GM12872 (cell line): ENCODE results near the gene NDUFB8.

Experiments used
- TF ChIP-seq, protein P1 (sequence below): IDR thresholded peaks from 3 replicates; pipeline ENCODE4 v1.5.1; 2011; ENCODE audit warnings: low read depth, mild to moderate bottlenecking, low read length, moderate library complexity; ENCODE audit not compliant: insufficient read depth

Gene NDUFB8

DNA sequence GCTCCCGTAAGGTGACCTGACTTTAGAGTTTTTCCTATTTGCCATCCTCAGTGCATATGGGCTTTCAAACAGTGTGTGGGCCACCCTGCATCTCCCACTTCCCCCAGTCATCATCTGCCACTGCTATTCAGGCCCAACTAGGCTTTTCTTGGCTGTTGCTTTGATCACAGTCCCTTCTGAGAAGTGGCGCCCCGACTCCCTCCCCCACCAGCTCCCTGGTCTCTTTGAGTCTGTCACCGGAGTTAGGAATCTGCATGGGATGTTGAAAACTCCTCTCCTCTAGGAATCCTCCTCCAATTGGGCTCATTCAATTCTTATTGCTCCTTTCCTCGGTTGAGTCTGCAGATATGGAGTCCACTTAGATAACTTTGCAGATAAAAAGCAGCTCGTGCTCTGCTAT, 38.2 kb upstream of the NDUFB8 start:
- TF ChIP-seq, protein P1, sequence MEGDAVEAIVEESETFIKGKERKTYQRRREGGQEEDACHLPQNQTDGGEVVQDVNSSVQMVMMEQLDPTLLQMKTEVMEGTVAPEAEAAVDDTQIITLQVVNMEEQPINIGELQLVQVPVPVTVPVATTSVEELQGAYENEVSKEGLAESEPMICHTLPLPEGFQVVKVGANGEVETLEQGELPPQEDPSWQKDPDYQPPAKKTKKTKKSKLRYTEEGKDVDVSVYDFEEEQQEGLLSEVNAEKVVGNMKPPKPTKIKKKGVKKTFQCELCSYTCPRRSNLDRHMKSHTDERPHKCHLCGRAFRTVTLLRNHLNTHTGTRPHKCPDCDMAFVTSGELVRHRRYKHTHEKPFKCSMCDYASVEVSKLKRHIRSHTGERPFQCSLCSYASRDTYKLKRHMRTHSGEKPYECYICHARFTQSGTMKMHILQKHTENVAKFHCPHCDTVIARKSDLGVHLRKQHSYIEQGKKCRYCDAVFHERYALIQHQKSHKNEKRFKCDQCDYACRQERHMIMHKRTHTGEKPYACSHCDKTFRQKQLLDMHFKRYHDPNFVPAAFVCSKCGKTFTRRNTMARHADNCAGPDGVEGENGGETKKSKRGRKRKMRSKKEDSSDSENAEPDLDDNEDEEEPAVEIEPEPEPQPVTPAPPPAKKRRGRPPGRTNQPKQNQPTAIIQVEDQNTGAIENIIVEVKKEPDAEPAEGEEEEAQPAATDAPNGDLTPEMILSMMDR: no peak

DNA sequence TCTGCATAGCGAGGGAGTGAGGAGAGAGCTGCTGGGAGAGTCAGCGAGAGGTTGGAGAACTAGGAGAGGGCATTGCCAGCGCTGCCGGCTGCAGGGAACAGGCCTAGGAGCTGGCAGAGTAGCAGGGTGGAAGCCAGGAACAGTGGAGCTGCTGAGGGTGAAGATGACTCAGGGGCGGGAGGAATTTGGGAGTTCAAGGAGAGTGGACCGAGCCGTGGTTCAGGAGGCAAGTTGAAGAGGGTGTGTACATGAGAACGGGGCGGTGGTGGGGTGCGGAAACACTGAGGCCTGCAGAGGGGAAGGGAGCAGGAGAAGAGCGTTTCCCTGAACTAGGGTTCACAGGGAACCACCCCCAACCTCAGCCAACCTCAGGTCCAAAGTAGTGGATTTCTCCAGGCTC, 37.6 kb upstream of the NDUFB8 start:
- TF ChIP-seq, protein P1: no peak

GRCh38 chr10:100566561-100566960, 36.9 kb upstream of the NDUFB8 start:
- TF ChIP-seq, protein P1: no peak

DNA sequence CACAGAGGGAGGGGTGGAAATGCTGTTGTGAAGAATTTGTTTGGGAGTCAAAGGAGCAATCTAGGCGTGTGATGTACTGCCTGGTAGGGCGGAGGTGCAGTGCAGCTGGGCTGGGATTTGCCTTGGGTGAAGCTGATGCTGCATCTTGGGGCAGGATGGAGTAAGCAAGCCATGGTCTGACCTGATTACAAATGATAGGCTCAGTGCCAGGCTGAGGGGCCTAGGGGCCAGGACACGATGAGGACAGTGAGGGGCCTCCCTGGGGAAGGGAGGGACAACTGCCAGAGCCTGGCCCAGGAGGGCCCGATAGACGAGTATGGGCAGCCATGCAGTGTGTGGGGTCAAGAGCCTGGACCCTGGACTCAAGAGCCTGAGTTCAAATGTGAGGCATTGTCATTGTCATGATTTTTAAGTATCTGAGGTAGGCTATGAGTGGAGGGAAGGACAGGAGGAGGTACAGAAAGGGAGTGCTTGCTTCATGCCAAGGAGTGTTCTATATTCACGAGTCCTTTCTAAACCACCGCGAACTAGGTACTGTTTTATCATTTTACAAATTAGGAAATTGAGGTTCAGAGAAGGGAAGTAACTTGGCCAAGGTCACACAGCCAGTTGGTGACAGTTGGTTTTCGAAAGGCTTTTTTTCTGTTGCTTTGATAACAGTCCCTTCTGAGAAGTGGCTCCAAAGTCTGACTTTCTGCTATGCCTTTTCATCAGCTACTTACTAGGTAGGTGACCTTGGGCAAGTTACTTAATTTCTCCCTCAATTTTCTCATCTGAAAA, 35.7 kb upstream of the NDUFB8 start:
- TF ChIP-seq, protein P1: no peak

- TF ChIP-seq, protein P1: peak; percentile 96
Observed at GRCh38 chr10:100562008-100562672, 32.5 kb upstream of the NDUFB8 start.

- TF ChIP-seq, protein P1: no peak
Observed at GRCh38 chr10:100561005-100561404, 31.3 kb upstream of the NDUFB8 start.

GRCh38 chr10:100560248-100560647, 30.6 kb upstream of the NDUFB8 start:
- TF ChIP-seq, protein P1: no peak
